ENCODE data around the gene EPHA3.
A peak's percentile ranks its signal among the peaks of the same experiment; 100 is the strongest.

EPHA3 gene

DNA sequence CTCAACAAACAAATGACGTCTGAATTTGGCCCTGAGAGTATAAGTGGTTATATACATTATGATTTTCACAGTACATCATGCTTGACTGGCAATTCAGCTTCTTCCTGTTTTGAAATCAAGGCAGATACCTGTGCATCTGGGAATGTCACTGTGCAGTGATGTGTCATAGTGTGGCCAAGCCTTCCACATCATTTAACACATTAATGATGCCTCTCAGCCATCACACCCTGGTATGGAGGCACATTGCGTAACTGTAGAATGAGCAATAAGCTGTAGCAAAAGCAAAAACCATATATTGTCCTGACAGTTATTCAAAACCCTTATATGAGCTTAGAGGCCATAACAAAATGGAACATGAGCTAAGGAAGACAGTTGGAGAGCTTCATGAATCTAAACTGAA lies 246.0 kb downstream of the EPHA3 start:
- Mint-ChIP-seq H3K27me3 (ENCODE audit: low read depth, poor library complexity) (no peaks in the 10 kb centered on the region), H3K27ac (no peak overlapping the region), H3K4me1 (no peaks in the 10 kb centered on the region), H3K9me3 (peaks cover 17% of the 10 kb centered on the region), H3K36me3 (ENCODE audit: low read depth) (peaks cover 11% of the 10 kb centered on the region), H3K4me3 (no peak overlapping the region)
- DNase-seq: no peak
- TF ChIP-seq, protein P1, sequence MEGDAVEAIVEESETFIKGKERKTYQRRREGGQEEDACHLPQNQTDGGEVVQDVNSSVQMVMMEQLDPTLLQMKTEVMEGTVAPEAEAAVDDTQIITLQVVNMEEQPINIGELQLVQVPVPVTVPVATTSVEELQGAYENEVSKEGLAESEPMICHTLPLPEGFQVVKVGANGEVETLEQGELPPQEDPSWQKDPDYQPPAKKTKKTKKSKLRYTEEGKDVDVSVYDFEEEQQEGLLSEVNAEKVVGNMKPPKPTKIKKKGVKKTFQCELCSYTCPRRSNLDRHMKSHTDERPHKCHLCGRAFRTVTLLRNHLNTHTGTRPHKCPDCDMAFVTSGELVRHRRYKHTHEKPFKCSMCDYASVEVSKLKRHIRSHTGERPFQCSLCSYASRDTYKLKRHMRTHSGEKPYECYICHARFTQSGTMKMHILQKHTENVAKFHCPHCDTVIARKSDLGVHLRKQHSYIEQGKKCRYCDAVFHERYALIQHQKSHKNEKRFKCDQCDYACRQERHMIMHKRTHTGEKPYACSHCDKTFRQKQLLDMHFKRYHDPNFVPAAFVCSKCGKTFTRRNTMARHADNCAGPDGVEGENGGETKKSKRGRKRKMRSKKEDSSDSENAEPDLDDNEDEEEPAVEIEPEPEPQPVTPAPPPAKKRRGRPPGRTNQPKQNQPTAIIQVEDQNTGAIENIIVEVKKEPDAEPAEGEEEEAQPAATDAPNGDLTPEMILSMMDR (IDR thresholded peaks at IDR 0.05): no peak

DNA sequence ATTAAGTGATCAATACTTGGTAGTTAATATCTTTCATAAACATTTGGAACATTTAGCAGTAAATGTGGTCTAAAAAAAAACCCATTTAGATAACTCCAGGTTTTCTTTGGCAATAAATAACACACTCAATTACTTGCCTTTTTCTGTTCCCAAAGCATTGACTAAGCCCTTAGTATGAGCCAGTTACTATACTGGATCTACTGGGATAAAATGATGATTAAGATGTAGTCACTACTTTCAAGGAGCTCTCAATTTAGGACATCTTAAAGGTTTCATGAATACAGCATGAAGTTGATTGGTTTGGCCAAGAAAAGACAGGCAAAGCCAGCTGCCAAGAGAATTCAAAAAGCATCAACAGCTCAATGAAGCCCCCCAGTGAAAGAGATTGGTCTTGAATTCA lies 250.9 kb downstream of the EPHA3 start:
- Mint-ChIP-seq H3K4me1 (peaks cover 10% of the 10 kb centered on the region), H3K9me3 (peaks cover 3% of the 10 kb centered on the region), H3K36me3 (ENCODE audit: low read depth) (no peaks in the 10 kb centered on the region), H3K27ac (no peak overlapping the region), H3K27me3 (ENCODE audit: low read depth, poor library complexity) (peaks cover 3% of the 10 kb centered on the region), H3K4me3 (no peak overlapping the region)
- DNase-seq: no peak
- TF ChIP-seq, protein P1 (IDR thresholded peaks at IDR 0.05): no peak

DNA sequence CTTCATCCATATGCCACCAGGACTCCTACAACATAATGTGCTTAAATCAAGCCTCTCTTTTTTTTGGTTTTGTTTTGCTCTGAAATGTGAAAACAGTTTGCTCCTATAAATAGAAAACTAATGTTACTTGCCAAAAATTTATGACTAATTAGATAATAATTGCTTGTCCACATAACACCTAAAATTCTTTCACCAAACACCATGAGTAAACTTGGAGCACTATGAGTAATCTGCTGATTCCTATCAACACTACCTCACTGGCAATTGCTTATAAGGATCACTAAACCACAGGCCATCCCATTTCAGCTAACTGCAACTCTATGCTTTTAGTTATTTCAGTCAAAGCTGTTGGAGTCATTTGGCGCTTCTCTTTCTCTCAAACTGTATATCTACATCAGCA lies 252.7 kb downstream of the EPHA3 start:
- no peak for DNase-seq
- peaks cover 3% of the 10 kb centered on the region for H3K27me3 Mint-ChIP-seq (ENCODE audit: low read depth, poor library complexity)
- H3K9me3 Mint-ChIP-seq: peaks cover 3% of the 10 kb centered on the region

DNA sequence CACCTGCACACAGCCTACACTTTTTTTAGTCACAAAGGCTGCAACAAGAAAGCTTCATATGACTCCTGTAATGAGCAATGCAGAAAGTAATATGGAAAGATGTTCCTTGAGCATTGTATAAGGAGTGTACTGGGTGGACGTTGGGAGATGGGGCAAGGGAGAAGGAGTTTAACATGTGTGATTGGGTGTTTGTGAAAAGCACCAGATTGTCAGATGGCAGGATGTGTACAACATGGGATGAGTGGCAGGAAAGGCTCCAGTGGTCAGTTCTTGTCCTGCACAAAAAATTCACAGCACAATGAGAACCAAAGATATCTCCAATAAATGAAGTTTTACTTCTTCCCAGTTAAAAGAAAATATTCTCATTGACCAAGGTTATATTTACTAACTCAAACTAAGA lies 255.1 kb downstream of the EPHA3 start:
- no peak for DNase-seq
- no peak overlapping the region for H3K27ac Mint-ChIP-seq
- no peaks in the 10 kb centered on the region for H3K36me3 Mint-ChIP-seq (ENCODE audit: low read depth)
- H3K27me3 Mint-ChIP-seq (ENCODE audit: low read depth, poor library complexity): peaks cover 3% of the 10 kb centered on the region
- no peaks in the 10 kb centered on the region for H3K9me3 Mint-ChIP-seq
- TF ChIP-seq, protein P1 (IDR thresholded peaks at IDR 0.05): no peak
- peaks cover 24% of the 10 kb centered on the region for H3K4me1 Mint-ChIP-seq
- H3K4me3 Mint-ChIP-seq: no peak overlapping the region

More for the DNA sequence above, 252.7 kb downstream of the EPHA3 start:
- Mint-ChIP-seq H3K27ac (no peak overlapping the region), H3K36me3 (ENCODE audit: low read depth) (no peaks in the 10 kb centered on the region), H3K4me3 (no peak overlapping the region), H3K4me1 (peaks cover 24% of the 10 kb centered on the region)
- TF ChIP-seq, protein P1 (IDR thresholded peaks at IDR 0.05): no peak

DNA sequence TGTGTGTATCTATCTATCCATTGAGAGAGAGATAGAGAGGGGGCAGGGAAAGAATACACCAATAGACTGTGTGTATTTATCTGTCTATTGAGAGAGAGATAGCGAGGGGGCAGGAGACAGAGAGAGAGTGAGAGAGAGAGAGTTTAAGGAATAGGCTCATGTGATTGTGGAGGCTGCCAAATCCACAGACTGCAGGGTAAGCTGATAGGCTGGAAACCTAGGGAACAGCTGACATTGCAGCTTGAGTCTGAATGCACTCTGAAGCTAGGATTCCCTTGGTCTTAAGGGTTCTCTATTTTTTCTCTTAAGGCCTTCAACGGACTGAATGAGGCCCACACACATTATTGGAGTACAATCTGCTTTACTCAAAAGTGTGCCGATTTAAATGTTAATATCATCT lies 255.8 kb downstream of the EPHA3 start:
- H3K4me3 Mint-ChIP-seq: no peak overlapping the region
- no peak overlapping the region for H3K27ac Mint-ChIP-seq
- H3K9me3 Mint-ChIP-seq: peaks cover 4% of the 10 kb centered on the region
- TF ChIP-seq, protein P1 (IDR thresholded peaks at IDR 0.05): no peak
- H3K27me3 Mint-ChIP-seq (ENCODE audit: low read depth, poor library complexity): peaks cover 3% of the 10 kb centered on the region
- peaks cover 3% of the 10 kb centered on the region for H3K36me3 Mint-ChIP-seq (ENCODE audit: low read depth)
- no peak for DNase-seq
- H3K4me1 Mint-ChIP-seq: peaks cover 24% of the 10 kb centered on the region

DNA sequence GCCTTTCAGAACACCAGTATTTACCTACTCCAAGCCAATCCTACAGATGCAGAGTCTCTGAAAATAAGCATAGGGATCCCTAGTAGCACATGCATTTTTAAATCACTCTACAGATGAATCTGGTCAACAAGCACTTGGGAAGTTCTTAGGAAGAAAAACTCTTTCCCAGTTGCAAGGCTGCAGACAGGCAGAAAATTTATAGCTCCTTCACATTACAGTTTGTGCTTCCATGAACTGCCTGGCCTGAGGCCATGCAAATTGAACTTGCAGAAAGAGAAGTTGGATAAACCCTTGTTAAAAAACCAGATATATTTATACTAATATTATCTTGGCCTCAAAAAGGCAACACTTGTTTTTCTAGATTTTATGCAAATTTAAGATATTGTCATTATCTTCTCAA lies 256.9 kb downstream of the EPHA3 start:
- DNase-seq: peak; percentile 3

More for the DNA sequence above, 256.9 kb downstream of the EPHA3 start:
- H3K27ac Mint-ChIP-seq: no peak overlapping the region
- TF ChIP-seq, protein P1 (IDR thresholded peaks at IDR 0.05): no peak
- no peak overlapping the region for H3K4me3 Mint-ChIP-seq
- peaks cover 24% of the 10 kb centered on the region for H3K4me1 Mint-ChIP-seq
- peaks cover 13% of the 10 kb centered on the region for H3K36me3 Mint-ChIP-seq (ENCODE audit: low read depth)
- peaks cover 14% of the 10 kb centered on the region for H3K9me3 Mint-ChIP-seq
- H3K27me3 Mint-ChIP-seq (ENCODE audit: low read depth, poor library complexity): peaks cover 3% of the 10 kb centered on the region
